GM12864 (cell line): ENCODE measurements around the gene XRCC6.

ENCODE experiments used
- DNase-seq: peaks from one replicate; pipeline ENCODE4 v3.0.0-alpha.2; 2011; ENCODE audit warnings: low read depth
- H3K4me3 ChIP-seq: 2 replicates; pipeline ENCODE4 v1.5.1; 2011; ENCODE audit warnings: mild to moderate bottlenecking, low read depth, low read length, control low read depth
- CTCF ChIP-seq: IDR thresholded peaks from 2 replicates; pipeline ENCODE4 v1.5.1; 2011; ENCODE audit warnings: low read depth, mild to moderate bottlenecking, moderate library complexity, low read length, control low read depth, inconsistent platforms; ENCODE audit errors: missing control alignments

The XRCC6 gene

GRCh38 chr22:41650821-41651220 is 29.7 kb downstream of the XRCC6 start:
- no peak for DNase-seq
- no peak for TF ChIP-seq CTCF
- no peak overlapping the region for H3K4me3 ChIP-seq

GRCh38 chr22:41654322-41654721 is 33.2 kb downstream of the XRCC6 start:
- no peak for DNase-seq
- no peak for TF ChIP-seq CTCF
- H3K4me3 ChIP-seq = no peak overlapping the region

GRCh38 chr22:41656556-41656955 is 35.5 kb downstream of the XRCC6 start:
- no peak overlapping the region for H3K4me3 ChIP-seq
- TF ChIP-seq CTCF = no peak
- no peak for DNase-seq

GRCh38 chr22:41657709-41658108 is 36.6 kb downstream of the XRCC6 start:
- no peak overlapping the region for H3K4me3 ChIP-seq
- no peak for TF ChIP-seq CTCF
- DNase-seq = no peak

GRCh38 chr22:41658869-41659268 is 37.8 kb downstream of the XRCC6 start:
- no peak for DNase-seq
- H3K4me3 ChIP-seq = no peak overlapping the region
- no peak for TF ChIP-seq CTCF

- no peak overlapping the region for H3K4me3 ChIP-seq
These were observed 38.8 kb downstream of the XRCC6 start for GRCh38 chr22:41659941-41660340.

More at GRCh38 chr22:41659941-41660340, 38.8 kb downstream of the XRCC6 start:
- TF ChIP-seq CTCF = no peak
- no peak for DNase-seq
